Measurements from ENCODE around the gene VPS50. TPM values are rescaled to one million over a fixed set of nuclear protein-coding genes. Genes with fewer than 3 reads are reported as not detected.

Gene VPS50
- total RNA-seq, 1 donor, result 45.8 TPM

- H3K4me3 ChIP-seq (ENCODE audit: low read depth, low read length), result no peak overlapping the region
- DNase-seq (ENCODE audit: low read depth), result no peak
- TF ChIP-seq CTCF (IDR thresholded peaks at IDR 0.05; ENCODE audit: insufficient read depth, low read depth, low read length), result no peak
Observed at GRCh38 chr7:93238748-93239147, 6.6 kb downstream of the VPS50 start.

- TF ChIP-seq CTCF (IDR thresholded peaks at IDR 0.05; ENCODE audit: insufficient read depth, low read depth, low read length), result no peak
- no peak overlapping the region for H3K4me3 ChIP-seq (ENCODE audit: low read depth, low read length)
Observed at GRCh38 chr7:93239824-93240223, 7.7 kb downstream of the VPS50 start.

GRCh38 chr7:93242106-93242505 lies 9.9 kb downstream of the VPS50 start:
- no peak overlapping the region for H3K4me3 ChIP-seq (ENCODE audit: low read depth, low read length)
- no peak for DNase-seq (ENCODE audit: low read depth)
- no peak for TF ChIP-seq CTCF (IDR thresholded peaks at IDR 0.05; ENCODE audit: insufficient read depth, low read depth, low read length)

More at GRCh38 chr7:93239824-93240223, 7.7 kb downstream of the VPS50 start:
- DNase-seq (ENCODE audit: low read depth), result no peak

GRCh38 chr7:93245525-93246432 lies 13.6 kb downstream of the VPS50 start:
- TF ChIP-seq CTCF (IDR thresholded peaks at IDR 0.05; ENCODE audit: insufficient read depth, low read depth, low read length), result peak; percentile 51
- peak; percentile 59 for DNase-seq (ENCODE audit: low read depth)
- no peak overlapping the region for H3K4me3 ChIP-seq (ENCODE audit: low read depth, low read length)

- DNase-seq (ENCODE audit: low read depth), result peak; percentile 49
- TF ChIP-seq CTCF (IDR thresholded peaks at IDR 0.05; ENCODE audit: insufficient read depth, low read depth, low read length), result no peak
- H3K4me3 ChIP-seq (ENCODE audit: low read depth, low read length), result no peak overlapping the region
Observed at GRCh38 chr7:93249491-93250148, 17.5 kb downstream of the VPS50 start.

- DNase-seq (ENCODE audit: low read depth), result no peak
- no peak overlapping the region for H3K4me3 ChIP-seq (ENCODE audit: low read depth, low read length)
- no peak for TF ChIP-seq CTCF (IDR thresholded peaks at IDR 0.05; ENCODE audit: insufficient read depth, low read depth, low read length)
Observed at GRCh38 chr7:93258661-93259060, 26.5 kb downstream of the VPS50 start.
